GM19395 (cell line): Measurements from ENCODE around the gene RPS6KA4.

Experiments used
- ATAC-seq: cut with Tn5 transposase; IDR thresholded peaks from one replicate; pipeline ENCODE4 v1.9.1; 2021; ENCODE audit warnings: mild to moderate bottlenecking, moderate library complexity; ENCODE audit not compliant: unreplicated experiment

Gene RPS6KA4

GRCh38 chr11:64324692-64325469 lies 34.1 kb upstream of the RPS6KA4 start:
- no peak for ATAC-seq

GRCh38 chr11:64327375-64327774 lies 31.6 kb upstream of the RPS6KA4 start:
- ATAC-seq: no peak

GRCh38 chr11:64327993-64328392 lies 31.0 kb upstream of the RPS6KA4 start:
- ATAC-seq: no peak

GRCh38 chr11:64330888-64331287 lies 28.1 kb upstream of the RPS6KA4 start:
- ATAC-seq: no peak

GRCh38 chr11:64331569-64332371 lies 27.2 kb upstream of the RPS6KA4 start:
- ATAC-seq: peak; percentile 51

GRCh38 chr11:64333556-64333955 lies 25.4 kb upstream of the RPS6KA4 start:
- ATAC-seq: no peak

GRCh38 chr11:64334764-64335735 lies 23.9 kb upstream of the RPS6KA4 start:
- peak; percentile 77 for ATAC-seq

GRCh38 chr11:64337538-64338249 lies 21.3 kb upstream of the RPS6KA4 start:
- ATAC-seq: no peak

GRCh38 chr11:64338716-64339115 lies 20.2 kb upstream of the RPS6KA4 start:
- ATAC-seq: no peak

GRCh38 chr11:64339286-64339685 lies 19.7 kb upstream of the RPS6KA4 start:
- no peak for ATAC-seq

GRCh38 chr11:64339754-64340408 lies 19.1 kb upstream of the RPS6KA4 start, which contains the start of gene CCDC88B:
Gene CCDC88B, plus strand, starts transcription at chr11:64340204. Its CDS starts 63 bp downstream, at chr11:64340267.
- ATAC-seq: peak; percentile 61

- ATAC-seq: no peak
Observed at GRCh38 chr11:64340671-64341335, 18.2 kb upstream of the RPS6KA4 start.

- no peak for ATAC-seq
Observed at GRCh38 chr11:64341429-64341828, 17.5 kb upstream of the RPS6KA4 start.

GRCh38 chr11:64341851-64342791 lies 16.8 kb upstream of the RPS6KA4 start:
- no peak for ATAC-seq

- ATAC-seq: no peak
Observed at GRCh38 chr11:64342869-64343745, 15.9 kb upstream of the RPS6KA4 start.

GRCh38 chr11:64343767-64344559 lies 15.0 kb upstream of the RPS6KA4 start:
- ATAC-seq: no peak
